ENCODE results near the gene PNMA1.

The PNMA1 gene, protein sequence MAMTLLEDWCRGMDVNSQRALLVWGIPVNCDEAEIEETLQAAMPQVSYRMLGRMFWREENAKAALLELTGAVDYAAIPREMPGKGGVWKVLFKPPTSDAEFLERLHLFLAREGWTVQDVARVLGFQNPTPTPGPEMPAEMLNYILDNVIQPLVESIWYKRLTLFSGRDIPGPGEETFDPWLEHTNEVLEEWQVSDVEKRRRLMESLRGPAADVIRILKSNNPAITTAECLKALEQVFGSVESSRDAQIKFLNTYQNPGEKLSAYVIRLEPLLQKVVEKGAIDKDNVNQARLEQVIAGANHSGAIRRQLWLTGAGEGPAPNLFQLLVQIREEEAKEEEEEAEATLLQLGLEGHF

DNA sequence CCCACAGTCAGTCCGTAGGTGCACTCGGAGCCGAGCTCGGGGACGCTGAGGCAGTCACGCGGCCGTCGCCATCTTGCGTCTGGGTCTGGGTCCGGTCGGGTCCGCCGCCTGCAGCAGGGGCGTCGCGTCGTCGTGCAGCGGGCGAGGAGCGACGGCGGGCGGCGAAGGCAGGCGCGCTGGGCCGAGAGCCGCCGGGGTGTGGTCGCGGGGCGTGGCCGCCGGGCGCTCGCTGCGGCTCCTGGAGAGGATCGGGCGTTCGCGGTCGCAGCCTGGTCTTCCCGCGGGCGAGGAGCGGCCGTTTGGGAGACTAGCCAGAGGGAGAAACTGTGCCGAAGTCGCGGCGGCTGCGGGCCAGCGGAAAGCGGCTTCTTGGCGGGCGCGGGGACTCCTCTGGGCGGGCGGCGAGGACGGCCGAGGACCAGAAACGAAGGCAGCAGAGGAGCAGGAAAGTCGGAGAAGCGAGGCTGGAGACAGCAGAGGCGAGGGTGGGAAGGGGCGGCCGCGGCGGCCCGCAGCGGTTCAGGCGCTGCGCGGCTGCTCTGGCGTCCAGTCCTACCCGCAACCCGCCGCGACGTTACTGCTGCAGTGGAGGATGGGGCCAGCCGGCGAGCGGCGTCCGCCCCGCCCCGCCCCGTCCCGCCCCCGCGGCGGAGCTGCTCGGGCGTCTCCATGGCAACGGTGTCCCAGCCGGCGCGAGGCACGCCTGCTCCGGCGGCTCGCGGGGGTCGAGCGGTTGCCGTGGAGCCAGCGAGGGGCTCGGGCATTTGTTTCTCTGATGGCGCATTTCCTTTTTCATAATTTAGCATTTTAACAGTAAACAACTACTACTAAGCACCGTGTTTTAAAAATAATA is at the start of gene PNMA1:
PNMA1 (minus strand) TSS at position 582 of the 853 bp plus-strand sequence. CDS start 745 bp downstream, outside the sequence.
- DNase-seq: peak; percentile 82
- in situ Hi-C loops (cut with HindIII; ENCODE audit: low pct_ligation_motif_present, low pct_unique_long_range_greater_than_20kb, low sequenced_read_pairs): no loop called here

- in situ Hi-C loops (cut with HindIII; ENCODE audit: low pct_ligation_motif_present, low pct_unique_long_range_greater_than_20kb, low sequenced_read_pairs): no loop called here
- no peak for DNase-seq
Observed at GRCh38 chr14:73763396-73763795, 49.2 kb upstream of the PNMA1 start.

DNA sequence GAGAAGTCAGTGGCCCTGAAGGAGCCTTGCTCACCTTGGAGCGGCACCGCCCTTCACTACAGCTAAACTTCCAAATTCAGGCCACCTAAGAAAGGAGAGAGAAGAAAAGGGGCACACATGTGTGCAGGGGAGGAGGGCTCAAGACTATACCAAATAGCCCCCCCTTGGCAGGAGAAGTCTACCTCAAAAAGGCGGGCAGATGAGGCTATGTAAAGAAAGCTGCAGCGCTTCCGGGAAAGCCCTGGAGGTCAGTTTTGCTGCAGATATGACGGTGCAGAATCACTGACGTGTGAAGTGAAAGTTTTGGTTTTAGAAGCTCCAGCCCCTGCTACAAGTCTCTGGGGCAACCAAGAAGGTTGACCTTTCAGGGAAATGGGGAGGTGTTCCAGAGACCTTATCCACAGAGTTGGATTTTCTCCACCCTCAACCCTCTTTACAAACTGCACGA is 48.2 kb upstream of the PNMA1 start:
- DNase-seq: peak; percentile 28
- in situ Hi-C loops (cut with HindIII; ENCODE audit: low pct_ligation_motif_present, low pct_unique_long_range_greater_than_20kb, low sequenced_read_pairs): no loop called here

GRCh38 chr14:73761618-73762355 is 47.6 kb upstream of the PNMA1 start:
- no peak for DNase-seq
- in situ Hi-C loops (cut with HindIII; ENCODE audit: low pct_ligation_motif_present, low pct_unique_long_range_greater_than_20kb, low sequenced_read_pairs): no loop called here

GRCh38 chr14:73760598-73761586 is 46.7 kb upstream of the PNMA1 start:
- no peak for DNase-seq
- in situ Hi-C loops (cut with HindIII; ENCODE audit: low pct_ligation_motif_present, low pct_unique_long_range_greater_than_20kb, low sequenced_read_pairs): no loop called here

DNA sequence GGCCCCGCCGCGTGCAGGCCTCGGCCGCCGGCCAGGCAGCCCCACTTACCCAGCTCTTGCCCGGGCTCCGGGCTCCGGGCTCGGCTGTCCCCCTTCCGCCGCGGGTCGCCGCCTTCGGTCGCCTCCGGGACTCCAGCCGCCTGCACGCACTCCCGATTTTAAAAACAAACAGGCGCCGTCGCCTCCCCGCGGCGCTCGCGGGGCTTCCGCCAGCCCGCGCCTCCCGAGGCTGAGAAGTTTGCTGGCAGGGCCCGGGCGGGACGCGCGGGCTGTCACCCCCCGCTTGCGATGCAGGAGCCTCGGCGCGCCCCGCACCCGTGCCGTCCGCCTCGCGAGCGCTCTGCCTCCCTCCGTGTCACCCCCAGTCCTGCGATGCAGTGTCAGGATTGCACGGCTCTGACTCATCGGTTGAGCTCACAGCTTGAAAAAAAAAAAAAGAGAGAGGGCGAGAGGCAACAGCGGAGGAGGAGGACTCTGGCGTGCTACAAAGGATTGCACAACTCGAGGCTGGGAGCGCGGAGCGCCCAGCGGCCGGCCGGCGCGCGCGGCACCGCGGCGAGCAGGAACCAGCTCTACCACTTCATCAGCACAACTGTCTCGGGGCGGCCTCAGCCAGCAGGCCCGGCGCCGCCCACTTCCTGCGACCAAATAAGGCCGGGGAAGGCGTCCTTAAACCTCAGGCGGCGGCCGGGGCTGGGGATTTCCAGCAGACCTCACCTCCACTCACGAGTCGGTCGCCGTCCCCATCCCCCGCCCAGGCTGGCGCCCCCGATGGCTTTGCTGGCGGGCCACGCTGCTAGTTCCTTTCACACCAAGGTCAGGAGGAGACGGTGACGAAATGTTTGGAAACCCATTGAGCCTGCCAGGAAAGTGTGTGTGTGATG is 45.8 kb upstream of the PNMA1 start:
- DNase-seq: peak; percentile 92
- in situ Hi-C loops (cut with HindIII; ENCODE audit: low pct_ligation_motif_present, low pct_unique_long_range_greater_than_20kb, low sequenced_read_pairs): no loop called here

GRCh38 chr14:73759183-73759713 is 45.1 kb upstream of the PNMA1 start:
- peak; percentile 41 for DNase-seq
- in situ Hi-C loops (cut with HindIII; ENCODE audit: low pct_ligation_motif_present, low pct_unique_long_range_greater_than_20kb, low sequenced_read_pairs): no loop called here

- in situ Hi-C loops (cut with HindIII; ENCODE audit: low pct_ligation_motif_present, low pct_unique_long_range_greater_than_20kb, low sequenced_read_pairs): no loop called here
- DNase-seq: peak; percentile 71
Observed at GRCh38 chr14:73758392-73759182, 44.4 kb upstream of the PNMA1 start.

DNA sequence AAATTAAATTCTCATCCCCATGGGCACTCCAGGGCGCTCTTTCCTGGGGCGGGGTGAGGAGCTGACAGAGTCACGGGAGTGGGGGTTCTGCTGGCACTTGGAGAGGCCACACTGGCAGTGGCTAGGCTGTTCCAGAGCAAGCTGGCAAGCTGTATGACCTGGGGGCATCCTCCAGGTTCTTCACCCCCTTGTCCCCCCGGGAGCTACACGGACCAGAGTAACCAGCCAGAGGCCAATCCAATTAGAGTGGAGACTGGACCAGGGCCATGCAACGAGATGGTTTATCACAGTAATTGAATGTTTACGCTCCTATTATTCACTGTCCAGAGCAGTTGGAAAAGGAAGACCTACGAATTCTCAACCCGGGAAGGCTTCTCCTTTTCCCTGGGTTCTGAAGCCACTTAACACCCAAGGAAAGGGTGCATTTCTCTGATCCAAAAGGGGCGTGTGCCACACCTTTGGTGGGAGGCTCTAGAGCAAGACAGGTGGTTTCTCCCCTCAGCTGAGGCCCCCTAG is 43.8 kb upstream of the PNMA1 start:
- in situ Hi-C loops (cut with HindIII; ENCODE audit: low pct_ligation_motif_present, low pct_unique_long_range_greater_than_20kb, low sequenced_read_pairs): no loop called here
- no peak for DNase-seq

- DNase-seq: no peak
- in situ Hi-C loops (cut with HindIII; ENCODE audit: low pct_ligation_motif_present, low pct_unique_long_range_greater_than_20kb, low sequenced_read_pairs): no loop called here
Observed at GRCh38 chr14:73757381-73757780, 43.2 kb upstream of the PNMA1 start.

DNA sequence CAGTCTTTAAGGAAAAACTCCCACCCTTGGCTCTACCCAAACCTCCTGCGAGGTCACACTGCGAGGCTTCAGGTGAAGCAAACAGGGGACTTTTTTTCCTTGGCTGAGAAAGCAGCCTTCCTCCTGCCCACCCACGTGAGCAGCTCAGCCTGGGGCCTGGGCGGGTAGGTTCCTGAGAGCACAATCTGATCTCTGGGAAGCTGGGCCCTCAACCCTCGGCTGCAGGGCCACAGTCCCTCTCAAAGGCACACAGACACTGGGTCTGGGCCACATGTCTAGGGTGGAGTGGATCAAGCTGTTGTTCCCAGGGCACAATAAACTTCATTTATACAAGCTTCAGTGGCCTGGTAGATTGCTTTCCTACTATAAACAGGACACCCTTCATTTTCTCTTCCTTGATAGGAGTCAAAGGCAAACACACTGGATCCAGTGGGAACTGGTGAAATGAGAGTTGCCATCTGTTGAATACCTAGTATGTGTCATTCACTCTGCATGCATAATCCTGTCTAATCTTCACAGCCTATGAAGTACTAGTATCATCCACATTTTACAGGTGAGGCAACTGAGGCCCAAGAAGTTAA is 41.3 kb upstream of the PNMA1 start:
- in situ Hi-C loops (cut with HindIII; ENCODE audit: low pct_ligation_motif_present, low pct_unique_long_range_greater_than_20kb, low sequenced_read_pairs): no loop called here
- DNase-seq: no peak

DNA sequence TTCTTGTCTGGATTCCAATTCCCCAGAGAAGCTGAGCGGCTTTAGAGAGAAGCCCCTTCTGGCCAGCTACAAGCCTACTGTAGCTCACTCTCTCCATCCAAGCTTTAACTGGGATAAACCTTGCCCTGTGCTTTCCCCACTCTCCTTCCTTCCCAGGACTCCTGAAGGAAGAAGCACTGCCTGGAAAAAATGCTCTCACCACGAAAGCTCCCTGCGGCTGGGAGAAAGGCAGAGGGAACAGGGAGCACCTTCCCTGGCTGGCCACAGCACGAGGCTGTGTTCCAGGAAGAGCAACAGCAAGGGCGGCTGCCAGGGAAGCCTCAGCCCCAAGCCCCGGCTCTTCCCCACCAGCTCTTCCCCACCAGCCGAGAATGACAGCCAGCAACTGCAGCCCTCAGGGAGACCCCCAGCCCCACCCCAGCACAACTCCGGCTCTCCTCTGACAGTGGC is 40.8 kb upstream of the PNMA1 start:
- in situ Hi-C loops (cut with HindIII; ENCODE audit: low pct_ligation_motif_present, low pct_unique_long_range_greater_than_20kb, low sequenced_read_pairs): no loop called here
- DNase-seq: no peak

DNA sequence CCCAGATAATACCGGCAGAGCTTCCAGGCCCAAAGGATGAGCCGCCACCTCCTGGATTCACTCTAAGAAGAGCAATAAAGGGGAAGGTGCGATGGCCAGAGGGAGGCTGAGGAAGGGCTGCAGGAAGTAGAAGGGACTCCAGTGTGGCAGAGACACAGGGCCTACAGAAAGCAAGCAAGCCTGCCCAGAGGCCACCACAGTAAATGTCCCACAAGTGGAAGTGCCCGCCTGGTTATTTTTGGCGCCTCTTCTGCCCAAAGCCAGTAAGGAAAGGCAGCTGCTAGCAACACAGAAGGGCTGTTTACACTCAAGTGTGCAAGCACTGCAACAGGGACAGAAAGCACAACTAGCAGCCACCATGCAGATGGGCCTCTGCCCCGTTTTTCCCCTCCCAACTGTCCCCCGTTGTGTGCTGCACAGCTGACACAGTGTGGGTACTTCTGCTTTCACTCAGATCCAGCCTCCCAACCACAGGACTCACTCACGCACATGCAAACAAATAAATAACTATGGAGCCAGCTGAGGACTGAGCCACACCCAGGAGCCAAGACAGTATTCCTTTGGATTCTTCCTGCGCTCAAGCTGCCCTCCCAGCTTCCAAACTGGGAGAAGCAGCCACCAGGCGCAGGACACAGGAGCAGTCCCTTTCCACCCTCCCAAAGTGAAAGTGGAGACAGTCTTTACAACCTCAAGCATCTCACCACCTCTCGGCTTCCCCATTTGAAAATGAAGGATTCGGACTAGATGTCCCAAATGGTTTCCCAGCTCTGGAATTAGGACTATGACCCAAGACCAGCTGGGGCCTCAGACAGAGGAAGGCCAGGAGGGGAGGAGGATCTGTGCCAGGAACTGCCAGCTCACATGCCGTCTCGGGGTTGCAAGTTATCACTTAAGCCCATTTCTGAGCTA is 40.0 kb upstream of the PNMA1 start:
- in situ Hi-C loops (cut with HindIII; ENCODE audit: low pct_ligation_motif_present, low pct_unique_long_range_greater_than_20kb, low sequenced_read_pairs): no loop called here
- DNase-seq: no peak

DNA sequence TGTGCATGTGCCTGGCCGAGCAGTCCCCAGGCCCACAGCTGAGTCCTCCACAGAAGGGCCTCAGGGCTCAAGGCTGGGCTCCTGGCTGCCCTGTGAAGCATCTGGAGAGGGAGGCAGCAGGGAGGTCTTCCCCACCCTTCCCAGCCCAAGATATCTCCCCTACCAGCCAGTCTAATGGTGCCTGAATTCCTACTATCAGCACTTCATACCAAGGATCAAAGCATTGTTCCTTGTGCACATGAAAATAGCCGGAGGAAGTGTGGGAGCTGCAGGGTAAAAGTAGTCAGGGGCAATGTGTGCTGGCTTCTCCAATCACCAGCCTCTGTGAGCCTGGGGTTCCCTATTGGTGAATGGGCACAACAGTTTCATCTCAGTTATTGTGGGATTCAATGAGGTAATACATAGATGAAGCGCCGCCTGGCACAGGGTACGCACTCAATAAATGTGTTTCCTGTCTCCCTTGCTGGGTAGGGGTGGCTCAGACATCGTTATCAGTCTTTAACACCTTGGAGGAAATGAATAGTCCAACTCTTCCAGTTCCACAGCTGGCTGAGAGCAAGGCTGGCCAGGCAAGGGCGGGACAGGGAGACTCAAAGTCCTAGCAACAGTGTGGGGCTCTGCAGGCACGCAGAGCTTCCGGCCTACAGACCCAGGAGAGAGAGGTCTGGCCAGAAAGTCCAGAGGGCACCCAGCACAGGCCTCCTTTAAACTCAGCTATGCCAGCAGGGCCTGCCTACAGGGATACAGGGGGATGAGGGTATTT is 39.1 kb upstream of the PNMA1 start:
- in situ Hi-C loops (cut with HindIII; ENCODE audit: low pct_ligation_motif_present, low pct_unique_long_range_greater_than_20kb, low sequenced_read_pairs): no loop called here
- DNase-seq: no peak
